ENCODE data around the gene RIPOR2.

GRCh38 chr6:24909241-24910216, 26.2 kb downstream of the RIPOR2 start:
- TF ChIP-seq CTCF (IDR thresholded peaks at IDR 0.05): no peak
- no peak for TF ChIP-seq POLR2A (IDR thresholded peaks at IDR 0.05)

Measured in Peyer's patch (tissue), 4 donors.